ENCODE results near the gene DNAH14. TPM values are rescaled to one million over a fixed set of nuclear protein-coding genes. Genes with fewer than 3 reads are reported as not detected.

Gene DNAH14
- total and polyA plus RNA-seq, 2 experiments from 2014 or later = 14.7 to 46.1 TPM

- Histone ChIP-seq H4K20me1 (ENCODE audit: insufficient read depth, poor library complexity, severe bottlenecking) (no peaks in the 10 kb centered on the region), H3K36me3 (replicated peaks; ENCODE audit: insufficient read depth, low read depth) (no peaks in the 10 kb centered on the region), H3K4me2 (peak overlapping the region; percentile 43), H3K4me1 (ENCODE audit: insufficient read depth) (peaks cover 22% of the 10 kb centered on the region), H3K4me3 (no peak overlapping the region), H3K9me3 (ENCODE audit: low read depth) (no peaks in the 10 kb centered on the region), H3K27me3 (no peaks in the 10 kb centered on the region), H3K27ac (peak overlapping the region; percentile 72), H3K9me2 (replicated peaks; ENCODE audit: insufficient read depth) (no peaks in the 10 kb centered on the region), H2AFZ (no peak overlapping the region), H3K79me2 (no peaks in the 10 kb centered on the region)
- TF ChIP-seq EZH2 (IDR thresholded peaks at IDR 0.05; ENCODE audit: borderline replicate concordance) (no peak), CTCF (IDR thresholded peaks at IDR 0.05; ENCODE audit: poor library complexity) (no peak), EZH2phosphoT487 (IDR thresholded peaks at IDR 0.05; ENCODE audit: low read depth, severe bottlenecking, unreplicated experiment) (no peak)
- WGBS (ENCODE audit: low lambda C conversion rate, missing lambda C conversion rate) = 63% methylated on average over 9 of the region's 9 CpGs
- no peak for DNase-seq (ENCODE audit: low spot score)
Measured at GRCh38 chr1:225446981-225447615, 517.6 kb downstream of the DNAH14 start.

GRCh38 chr1:225447650-225448089, 518.2 kb downstream of the DNAH14 start:
- TF ChIP-seq EZH2 (IDR thresholded peaks at IDR 0.05; ENCODE audit: borderline replicate concordance) = no peak
- TF ChIP-seq CTCF (IDR thresholded peaks at IDR 0.05; ENCODE audit: poor library complexity) = no peak
- no peak for TF ChIP-seq EZH2phosphoT487 (IDR thresholded peaks at IDR 0.05; ENCODE audit: low read depth, severe bottlenecking, unreplicated experiment)
- Histone ChIP-seq H3K27ac (peak overlapping the region; percentile 72), H3K9me2 (replicated peaks; ENCODE audit: insufficient read depth) (no peaks in the 10 kb centered on the region), H3K27me3 (no peaks in the 10 kb centered on the region), H3K4me2 (peak overlapping the region; percentile 43), H4K20me1 (ENCODE audit: insufficient read depth, poor library complexity, severe bottlenecking) (no peaks in the 10 kb centered on the region), H3K4me3 (no peak overlapping the region), H2AFZ (no peak overlapping the region), H3K36me3 (replicated peaks; ENCODE audit: insufficient read depth, low read depth) (no peaks in the 10 kb centered on the region), H3K9me3 (ENCODE audit: low read depth) (no peaks in the 10 kb centered on the region), H3K79me2 (no peaks in the 10 kb centered on the region), H3K4me1 (ENCODE audit: insufficient read depth) (peaks cover 22% of the 10 kb centered on the region)
- DNase-seq (ENCODE audit: low spot score) = no peak
- WGBS (ENCODE audit: low lambda C conversion rate, missing lambda C conversion rate) = 53% methylated on average over 8 of the region's 8 CpGs

DNA sequence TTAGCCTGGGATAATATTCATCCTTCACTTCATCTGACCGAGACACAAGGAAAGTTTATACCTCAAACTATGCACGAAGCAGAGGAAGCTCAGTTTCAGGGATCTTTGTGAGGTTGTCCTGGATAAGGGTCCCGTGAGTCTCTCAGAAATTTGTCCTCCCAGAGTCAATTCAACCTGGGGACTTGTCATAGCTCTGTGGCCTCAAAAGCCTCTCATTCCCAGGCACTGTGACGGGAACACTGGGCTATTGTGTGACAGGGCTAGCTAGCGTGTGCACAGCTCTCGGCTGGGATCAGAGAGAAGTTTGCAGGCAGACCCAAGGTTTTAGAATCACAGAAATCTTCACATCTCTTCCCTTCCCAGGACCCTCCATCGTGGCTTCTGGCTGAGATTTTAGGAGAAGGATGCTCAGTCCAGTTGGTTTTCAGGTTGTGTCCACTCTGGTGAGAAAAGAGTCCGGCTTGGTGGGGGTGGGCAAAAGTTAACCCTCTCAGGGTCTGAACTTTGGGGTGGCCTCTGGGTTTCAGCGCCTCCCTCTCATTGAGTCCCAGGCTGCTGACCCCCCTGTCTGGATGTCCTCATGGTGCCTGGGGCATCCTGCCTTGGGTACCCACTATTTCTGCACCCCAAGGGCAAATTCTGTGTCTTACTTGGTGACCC, 518.8 kb downstream of the DNAH14 start:
- no peaks in the 10 kb centered on the region for H3K79me2 ChIP-seq
- peak overlapping the region; percentile 43 for H3K4me2 ChIP-seq
- H3K27me3 ChIP-seq = no peaks in the 10 kb centered on the region
- H3K9me2 ChIP-seq (replicated peaks; ENCODE audit: insufficient read depth) = no peaks in the 10 kb centered on the region
- no peaks in the 10 kb centered on the region for H3K36me3 ChIP-seq (replicated peaks; ENCODE audit: insufficient read depth, low read depth)
- no peak for DNase-seq (ENCODE audit: low spot score)
- WGBS (ENCODE audit: low lambda C conversion rate, missing lambda C conversion rate) = 82% methylated on average over 9 of the region's 9 CpGs
- H2AFZ ChIP-seq = no peak overlapping the region
- H4K20me1 ChIP-seq (ENCODE audit: insufficient read depth, poor library complexity, severe bottlenecking) = no peaks in the 10 kb centered on the region
- no peak overlapping the region for H3K4me3 ChIP-seq
- H3K4me1 ChIP-seq (ENCODE audit: insufficient read depth) = peaks cover 22% of the 10 kb centered on the region
- no peaks in the 10 kb centered on the region for H3K9me3 ChIP-seq (ENCODE audit: low read depth)
- H3K27ac ChIP-seq = peak overlapping the region; percentile 72
- TF ChIP-seq EZH2 (IDR thresholded peaks at IDR 0.05; ENCODE audit: borderline replicate concordance) (no peak), CTCF (IDR thresholded peaks at IDR 0.05; ENCODE audit: poor library complexity) (no peak), EZH2phosphoT487 (IDR thresholded peaks at IDR 0.05; ENCODE audit: low read depth, severe bottlenecking, unreplicated experiment) (no peak)
